Left lobe of liver (tissue), 2 donors: ENCODE data around the gene ZMIZ1. TPM values are rescaled to one million over a fixed set of nuclear protein-coding genes. Genes with fewer than 3 reads are reported as not detected.
A peak's percentile ranks its signal among the peaks of the same experiment; 100 is the strongest.

Experiments
- ATAC-seq: fragments of 200-7000 bp; cut with Tn5 transposase; one replicate; pipeline ENCODE4 v1.9.1; 2020; ENCODE audit warnings: mild to moderate bottlenecking, moderate library complexity
- DNase-seq: peaks from one replicate; pipeline ENCODE4 v3.0.0-alpha.2; 2020; ENCODE audit warnings: low spot score
- total RNA-seq: library from RNA; stranded (reverse); gene quantifications from one replicate; pipeline ENCODE4 v1.2.1, GENCODE V29; 2021
- donor health status: DM: no; HTN: no; CAD: no; lungs with moderate emphysema.
- donor health status: DM: no; HTN: yes; CAD: no.

Gene ZMIZ1
- total RNA-seq, 1 donor from 2014 or later: 15.0 TPM

- peak; percentile 81 for ATAC-seq
- peak; percentile 63 for DNase-seq
Observed at GRCh38 chr10:79182781-79183467, 114.2 kb downstream of the ZMIZ1 start.

- DNase-seq (no peak), ATAC-seq (no peak)
Observed at GRCh38 chr10:79183468-79183865, 114.7 kb downstream of the ZMIZ1 start.

GRCh38 chr10:79184145-79184625, 115.4 kb downstream of the ZMIZ1 start:
- no peak for ATAC-seq
- no peak for DNase-seq

GRCh38 chr10:79184657-79185056, 115.9 kb downstream of the ZMIZ1 start:
- no peak for ATAC-seq
- DNase-seq: no peak

- ATAC-seq (no peak), DNase-seq (no peak)
Observed at GRCh38 chr10:79185067-79185774, 116.5 kb downstream of the ZMIZ1 start.

- DNase-seq (no peak), ATAC-seq (peak; percentile 7)
Observed at GRCh38 chr10:79185796-79186374, 117.1 kb downstream of the ZMIZ1 start.

GRCh38 chr10:79186486-79187120, 117.8 kb downstream of the ZMIZ1 start:
- no peak for DNase-seq
- ATAC-seq: peak; percentile 12

GRCh38 chr10:79187121-79187940, 118.6 kb downstream of the ZMIZ1 start:
- ATAC-seq (peak; percentile 48), DNase-seq (no peak)

- ATAC-seq: peak; percentile 67
- peak; percentile 67 for DNase-seq
Observed at GRCh38 chr10:79188154-79188965, 119.6 kb downstream of the ZMIZ1 start.

- DNase-seq: no peak
- no peak for ATAC-seq
Observed at GRCh38 chr10:79189181-79189580, 120.4 kb downstream of the ZMIZ1 start.

- no peak for ATAC-seq
Observed at GRCh38 chr10:79189853-79190435, 121.2 kb downstream of the ZMIZ1 start.

GRCh38 chr10:79190740-79191261, 122.0 kb downstream of the ZMIZ1 start:
- DNase-seq (no peak), ATAC-seq (no peak)

More at GRCh38 chr10:79189853-79190435, 121.2 kb downstream of the ZMIZ1 start:
- DNase-seq: no peak

- DNase-seq (no peak), ATAC-seq (no peak)
Observed at GRCh38 chr10:79191951-79192676, 123.3 kb downstream of the ZMIZ1 start.

GRCh38 chr10:79192677-79193003, 123.9 kb downstream of the ZMIZ1 start:
- no peak for ATAC-seq
- DNase-seq: no peak

GRCh38 chr10:79193694-79194382, 125.1 kb downstream of the ZMIZ1 start:
- no peak for ATAC-seq
- no peak for DNase-seq

- DNase-seq (peak; percentile 87), ATAC-seq (peak; percentile 96)
Observed at GRCh38 chr10:79195091-79195923, 126.5 kb downstream of the ZMIZ1 start.
